ENCODE measurements around the gene SHBG. TPM values are rescaled to one million over a fixed set of nuclear protein-coding genes. Genes with fewer than 3 reads are reported as not detected.

SHBG gene, protein sequence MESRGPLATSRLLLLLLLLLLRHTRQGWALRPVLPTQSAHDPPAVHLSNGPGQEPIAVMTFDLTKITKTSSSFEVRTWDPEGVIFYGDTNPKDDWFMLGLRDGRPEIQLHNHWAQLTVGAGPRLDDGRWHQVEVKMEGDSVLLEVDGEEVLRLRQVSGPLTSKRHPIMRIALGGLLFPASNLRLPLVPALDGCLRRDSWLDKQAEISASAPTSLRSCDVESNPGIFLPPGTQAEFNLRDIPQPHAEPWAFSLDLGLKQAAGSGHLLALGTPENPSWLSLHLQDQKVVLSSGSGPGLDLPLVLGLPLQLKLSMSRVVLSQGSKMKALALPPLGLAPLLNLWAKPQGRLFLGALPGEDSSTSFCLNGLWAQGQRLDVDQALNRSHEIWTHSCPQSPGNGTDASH
- total RNA-seq, result 1 to 10 TPM in 1 of 4 donors, under 1 TPM in 1, not detected in 2; 0.37 to 2.5 TPM

DNA sequence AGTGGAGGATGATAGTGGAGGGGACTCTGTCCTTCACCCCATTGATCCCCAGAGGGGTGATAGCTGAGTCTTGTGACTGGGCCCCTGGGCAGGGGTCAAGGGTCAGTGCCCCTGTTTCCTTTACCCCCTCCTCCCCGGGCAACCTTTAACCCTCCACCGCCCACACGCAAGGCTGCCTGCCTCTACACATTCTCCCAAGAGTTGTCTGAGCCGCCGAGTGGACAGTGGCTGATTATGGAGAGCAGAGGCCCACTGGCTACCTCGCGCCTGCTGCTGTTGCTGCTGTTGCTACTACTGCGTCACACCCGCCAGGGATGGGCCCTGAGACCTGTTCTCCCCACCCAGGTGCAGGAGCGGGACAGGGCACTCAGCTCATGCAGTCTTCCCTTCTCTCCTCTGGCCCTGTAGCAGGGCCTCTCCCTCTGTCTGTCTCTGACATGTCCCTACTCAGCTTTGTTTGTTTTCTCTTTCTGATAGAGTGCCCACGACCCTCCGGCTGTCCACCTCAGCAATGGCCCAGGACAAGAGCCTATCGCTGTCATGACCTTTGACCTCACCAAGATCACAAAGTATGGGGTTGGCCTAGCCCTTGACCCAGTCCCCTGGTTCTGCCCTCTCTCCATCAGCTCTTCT is at the start of gene SHBG:
TSS of gene SHBG (plus strand) at position 197 of the 633 bp plus-strand sequence. CDS start at position 235, 38 bp downstream.
- ATAC-seq (ENCODE audit: low FRiP score), result no peak
- DNase-seq (ENCODE audit: low spot score), result no peak
- TF ChIP-seq, protein P1, sequence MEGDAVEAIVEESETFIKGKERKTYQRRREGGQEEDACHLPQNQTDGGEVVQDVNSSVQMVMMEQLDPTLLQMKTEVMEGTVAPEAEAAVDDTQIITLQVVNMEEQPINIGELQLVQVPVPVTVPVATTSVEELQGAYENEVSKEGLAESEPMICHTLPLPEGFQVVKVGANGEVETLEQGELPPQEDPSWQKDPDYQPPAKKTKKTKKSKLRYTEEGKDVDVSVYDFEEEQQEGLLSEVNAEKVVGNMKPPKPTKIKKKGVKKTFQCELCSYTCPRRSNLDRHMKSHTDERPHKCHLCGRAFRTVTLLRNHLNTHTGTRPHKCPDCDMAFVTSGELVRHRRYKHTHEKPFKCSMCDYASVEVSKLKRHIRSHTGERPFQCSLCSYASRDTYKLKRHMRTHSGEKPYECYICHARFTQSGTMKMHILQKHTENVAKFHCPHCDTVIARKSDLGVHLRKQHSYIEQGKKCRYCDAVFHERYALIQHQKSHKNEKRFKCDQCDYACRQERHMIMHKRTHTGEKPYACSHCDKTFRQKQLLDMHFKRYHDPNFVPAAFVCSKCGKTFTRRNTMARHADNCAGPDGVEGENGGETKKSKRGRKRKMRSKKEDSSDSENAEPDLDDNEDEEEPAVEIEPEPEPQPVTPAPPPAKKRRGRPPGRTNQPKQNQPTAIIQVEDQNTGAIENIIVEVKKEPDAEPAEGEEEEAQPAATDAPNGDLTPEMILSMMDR (IDR thresholded peaks at IDR 0.05), result no peak

DNA sequence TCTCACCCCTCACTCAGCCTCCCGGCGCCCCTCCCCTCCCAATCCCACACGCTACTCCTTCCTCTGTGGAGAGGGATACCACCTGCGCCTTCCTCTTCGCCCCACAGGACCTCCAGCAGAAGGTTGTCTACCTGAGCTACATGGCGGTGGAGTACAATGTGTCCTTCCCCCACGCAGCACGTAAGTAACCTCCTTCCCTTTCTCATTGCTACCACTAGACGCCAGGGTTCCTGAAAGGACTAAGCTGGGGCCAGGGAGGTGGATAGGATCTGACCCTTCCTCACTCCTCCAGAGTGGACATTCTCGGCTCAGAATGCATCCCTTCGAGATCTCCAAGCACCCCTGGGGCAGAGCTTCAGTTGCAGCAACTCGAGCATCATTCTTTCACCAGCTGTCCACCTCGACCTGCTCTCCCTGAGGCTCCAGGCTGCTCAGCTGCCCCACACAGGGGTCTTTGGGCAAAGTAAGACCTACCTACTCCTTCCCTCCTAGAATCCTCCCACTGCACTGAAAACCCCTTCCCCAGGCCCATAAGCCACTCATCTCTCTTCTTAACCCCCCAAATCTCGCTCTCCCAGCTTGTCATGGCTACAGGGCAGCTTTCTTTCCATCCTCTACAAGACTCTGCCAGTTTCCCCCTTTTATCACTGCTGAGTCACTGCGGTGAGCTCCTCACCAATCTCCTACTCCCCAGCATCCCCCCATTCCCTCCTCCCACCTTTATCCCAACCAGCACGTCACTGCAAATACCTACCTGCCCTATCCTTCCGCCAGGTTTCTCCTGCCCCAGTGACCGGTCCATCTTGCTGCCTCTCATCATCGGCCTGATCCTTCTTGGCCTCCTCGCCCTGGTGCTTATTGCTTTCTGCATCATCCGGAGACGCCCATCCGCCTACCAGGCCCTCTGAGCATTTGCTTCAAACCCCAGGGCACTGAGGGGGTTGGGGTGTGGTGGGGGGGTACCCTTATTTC is 49.0 kb upstream of the SHBG start:
- TF ChIP-seq, protein P1 (IDR thresholded peaks at IDR 0.05), result no peak
- DNase-seq (ENCODE audit: low spot score), result no peak
- ATAC-seq (ENCODE audit: low FRiP score), result no peak

DNA sequence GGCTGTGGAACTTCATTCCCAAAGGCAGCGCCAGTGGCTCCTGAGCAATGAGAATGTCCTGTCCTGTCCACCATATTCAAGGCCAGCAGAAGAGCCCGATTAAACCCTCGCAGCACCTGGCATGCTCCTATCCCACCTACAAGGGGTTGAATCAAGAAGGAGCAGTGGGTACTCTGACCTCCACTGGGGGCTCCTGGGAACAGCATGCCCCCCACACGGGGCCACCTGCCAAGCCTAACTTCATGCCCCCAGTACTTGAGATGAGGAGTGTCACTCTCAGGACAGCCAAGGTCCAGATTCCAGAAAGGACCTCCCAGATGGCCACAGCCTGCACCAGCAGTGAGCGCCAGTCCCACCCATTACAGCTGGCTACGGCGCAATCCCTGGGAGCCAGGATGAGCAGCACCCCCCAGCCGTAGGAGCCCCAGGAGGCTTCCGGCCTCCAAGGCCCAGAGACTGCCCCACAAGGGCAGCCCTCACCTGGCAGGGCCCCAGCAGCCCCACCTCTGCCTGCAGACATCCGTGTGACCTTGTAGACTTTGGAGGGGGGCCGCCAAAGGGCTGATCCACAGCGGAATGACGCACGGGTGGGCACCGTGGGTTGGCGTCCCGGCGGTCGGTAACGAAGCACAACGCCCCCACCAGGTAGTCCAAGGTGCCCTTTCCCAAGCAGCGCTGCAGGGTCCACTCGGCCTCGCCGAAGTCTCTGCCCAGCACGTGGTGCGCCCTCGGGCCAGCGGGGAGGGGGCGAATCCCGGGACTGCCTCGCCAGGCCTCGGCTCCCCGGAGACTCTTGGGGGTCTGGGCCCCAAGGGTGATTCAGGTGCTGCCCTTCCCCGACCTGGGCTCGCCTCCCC is 47.3 kb upstream of the SHBG start:
- TF ChIP-seq, protein P1 (IDR thresholded peaks at IDR 0.05), result no peak
- no peak for ATAC-seq (ENCODE audit: low FRiP score)
- no peak for DNase-seq (ENCODE audit: low spot score)

DNA sequence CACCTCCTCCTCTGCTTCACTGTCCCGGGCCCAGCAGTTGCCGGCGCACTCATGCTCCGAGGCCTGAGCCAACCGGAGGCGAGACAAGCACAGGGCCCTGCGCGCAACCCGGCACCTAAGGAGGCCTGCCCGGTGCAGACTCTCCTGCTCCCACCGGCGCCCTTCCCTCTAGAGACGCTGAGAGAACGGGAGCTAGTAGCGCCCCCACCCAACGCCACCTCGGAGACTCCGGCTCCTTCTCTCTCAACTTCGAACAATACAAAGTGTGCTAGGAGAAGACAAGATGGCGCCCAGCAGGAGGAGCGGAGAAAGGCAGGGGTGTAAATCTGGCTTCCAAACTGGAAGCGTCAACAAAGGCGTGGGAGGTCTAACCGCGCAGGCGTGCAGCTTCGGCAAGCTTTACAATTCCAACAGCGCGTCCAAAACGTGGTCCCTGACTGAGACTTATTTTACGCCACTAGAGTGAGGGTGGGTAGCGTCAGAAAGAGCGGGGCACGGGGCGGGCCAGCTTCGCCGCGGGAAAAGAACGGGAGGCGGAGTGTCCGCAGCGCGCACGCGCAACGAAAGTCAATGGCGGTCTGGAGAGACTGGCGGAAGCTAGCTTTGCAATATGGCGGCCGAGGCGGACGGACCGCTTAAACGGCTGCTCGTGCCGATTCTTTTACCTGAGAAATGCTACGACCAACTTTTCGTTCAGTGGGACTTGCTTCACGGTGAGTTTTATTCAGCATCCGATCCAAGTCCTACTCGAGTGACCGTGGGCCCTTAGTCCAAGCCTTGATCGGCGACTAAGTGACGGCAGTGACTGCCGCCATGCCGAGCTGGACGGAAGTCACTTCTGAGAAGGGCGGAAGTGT is 46.5 kb upstream of the SHBG start, which contains the start of gene MPDU1:
TSS of gene MPDU1 (plus strand) at position 600 of the 857 bp plus-strand sequence. CDS start at position 611, 11 bp downstream.
- ATAC-seq (ENCODE audit: low FRiP score) (peak; percentile 70), DNase-seq (ENCODE audit: low spot score) (peak; percentile 74)
- TF ChIP-seq, protein P1 (IDR thresholded peaks at IDR 0.05), result no peak

DNA sequence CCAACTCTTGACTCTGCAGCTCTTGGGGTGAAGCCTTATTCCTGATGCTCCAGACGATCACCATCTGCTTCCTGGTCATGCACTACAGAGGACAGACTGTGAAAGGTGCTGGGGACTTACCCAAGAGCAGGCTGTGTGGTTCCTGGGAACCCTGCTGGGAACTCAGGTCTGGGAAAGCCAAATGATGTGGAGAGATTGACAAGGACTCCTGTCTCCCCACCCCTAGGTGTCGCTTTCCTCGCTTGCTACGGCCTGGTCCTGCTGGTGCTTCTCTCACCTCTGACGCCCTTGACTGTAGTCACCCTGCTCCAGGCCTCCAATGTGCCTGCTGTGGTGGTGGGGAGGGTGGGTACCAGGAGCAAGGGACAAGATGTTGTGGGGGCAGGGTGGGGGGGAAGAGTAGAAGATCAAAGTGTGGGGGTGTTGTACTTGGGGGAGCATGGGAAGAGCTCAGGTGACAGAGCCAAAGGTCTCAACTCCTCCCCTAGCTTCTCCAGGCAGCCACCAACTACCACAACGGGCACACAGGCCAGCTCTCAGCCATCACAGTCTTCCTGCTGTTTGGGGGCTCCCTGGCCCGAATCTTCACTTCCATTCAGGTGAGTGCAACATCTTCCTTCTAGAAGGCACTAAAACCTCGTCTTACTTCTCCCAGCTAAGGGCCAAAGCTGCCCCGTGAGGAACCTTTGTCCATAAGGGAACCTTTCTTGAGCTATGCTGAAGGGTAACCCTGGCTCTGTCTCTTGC is 43.1 kb upstream of the SHBG start:
- ATAC-seq (ENCODE audit: low FRiP score), result no peak
- TF ChIP-seq, protein P1 (IDR thresholded peaks at IDR 0.05), result no peak
- no peak for DNase-seq (ENCODE audit: low spot score)

Measured in omental fat pad (tissue), 4 donors.